Fibroblast of lung (primary cell): ENCODE results near the gene BCAS3. TPM values are rescaled to one million over a fixed set of nuclear protein-coding genes. Genes with fewer than 3 reads are reported as not detected.

Experiments
- DNase-seq, 2 donors: peaks; one replicate each; pipeline versions ENCODE4 v3.0.0 to v3.0.0-alpha.2; 2010; ENCODE audit warnings: low read depth in 2 of 2
- H2AFZ ChIP-seq: 2 replicates; pipeline ENCODE4 v1.5.1; 2012; ENCODE audit warnings: low read length, control low read depth, inconsistent platforms
- H3K27ac ChIP-seq: 2 replicates; pipeline ENCODE4 v1.5.1; 2011; ENCODE audit warnings: low read length, control low read depth; ENCODE audit not compliant: insufficient read depth
- H3K27me3 ChIP-seq: 2 replicates; pipeline ENCODE4 v1.5.1; 2011; ENCODE audit warnings: mild to moderate bottlenecking, low read length; ENCODE audit not compliant: control insufficient read depth, insufficient read depth
- H3K36me3 ChIP-seq: 2 replicates; pipeline ENCODE4 v1.5.1; 2011; ENCODE audit warnings: low read length; ENCODE audit not compliant: control insufficient read depth, insufficient read depth
- H3K4me1 ChIP-seq: 2 replicates; pipeline ENCODE4 v1.5.1; 2011; ENCODE audit warnings: low read length; ENCODE audit not compliant: control insufficient read depth, insufficient read depth; ENCODE audit errors: extremely low read depth
- H3K4me2 ChIP-seq: 2 replicates; pipeline ENCODE4 v1.5.1; 2011; ENCODE audit warnings: low read length, control low read depth; ENCODE audit not compliant: insufficient read depth; ENCODE audit errors: extremely low read depth
- H3K4me3 ChIP-seq, 4 experiments: fragments of 200-600 bp in 1 of 4; sonication (generic) in 1 of 4; replicated peaks in 1 of 4; 2 replicates each; pipeline ENCODE4 v1.5.1; 2011 to 2016; ENCODE audit warnings: low read length in 4 of 4, low read depth in 3 of 4, mild to moderate bottlenecking in 3 of 4, control low read depth in 2 of 4, inconsistent platforms in 1 of 4, mixed read lengths in 1 of 4; ENCODE audit not compliant: insufficient read depth in 1 of 4; ENCODE audit errors: control extremely low read depth in 1 of 4
- H3K79me2 ChIP-seq: 2 replicates; pipeline ENCODE4 v1.5.1; 2012; ENCODE audit warnings: mild to moderate bottlenecking, low read length, inconsistent platforms; ENCODE audit not compliant: control insufficient read depth, insufficient read depth
- H3K9ac ChIP-seq: 2 replicates; pipeline ENCODE4 v1.5.1; 2011; ENCODE audit warnings: mild to moderate bottlenecking, low read length, control low read depth; ENCODE audit not compliant: insufficient read depth
- H3K9me3 ChIP-seq: 2 replicates; pipeline ENCODE4 v1.5.1; 2012; ENCODE audit warnings: low read depth, low read length; ENCODE audit not compliant: control insufficient read depth, insufficient read depth
- H4K20me1 ChIP-seq: 2 replicates; pipeline ENCODE4 v1.5.1; 2011; ENCODE audit warnings: low read length; ENCODE audit not compliant: control insufficient read depth, insufficient read depth; ENCODE audit errors: extremely low read depth
- CTCF ChIP-seq, 2 donors: IDR thresholded peaks in 1 of 2; conservative IDR thresholded peaks in 1 of 2; 1 replicate in 1 of 2; 2 replicates in 1 of 2; pipeline ENCODE4 v1.5.1; 2011 to 2012; ENCODE audit warnings: low read length in 2 of 2, control low read depth in 1 of 2, inconsistent platforms in 1 of 2, low read depth in 1 of 2, mild to moderate bottlenecking in 1 of 2
- EZH2 ChIP-seq: IDR thresholded peaks from 2 replicates; pipeline ENCODE4 v1.5.1; 2012; ENCODE audit warnings: low read length, control low read depth, mild to moderate bottlenecking; ENCODE audit errors: missing control alignments
- polyA plus RNA-seq, 2 donors: library from polyadenylated mRNA; depleted of rRNA in 1 of 2; stranded (reverse) in 1 of 2; unstranded in 1 of 2; fragments of >200 nt; gene quantifications; 2 replicates each; pipeline ENCODE4 v1.2.1, GENCODE V29; 2011 to 2012; ENCODE audit warnings: missing spikeins in 1 of 2
- total RNA-seq: library from RNA; depleted of rRNA; stranded (reverse); fragments of >200 nt; gene quantifications from 2 replicates; pipeline ENCODE4 v1.2.1, GENCODE V29; 2014

BCAS3 gene
- total and polyA plus RNA-seq, 2 donors (not counting 1 experiment from before 2014, with no cell fraction given) = 9.9 to 43.6 TPM

- Histone ChIP-seq H3K36me3 (no peaks in the 10 kb centered on the region), H3K4me2 (no peak overlapping the region), H3K79me2 (no peaks in the 10 kb centered on the region), H3K4me1 (no peaks in the 10 kb centered on the region), H3K9ac (no peak overlapping the region), H3K27me3 (no peaks in the 10 kb centered on the region), H4K20me1 (no peaks in the 10 kb centered on the region), H3K4me3 (no peak overlapping the region), H3K9me3 (no peaks in the 10 kb centered on the region), H2AFZ (no peak overlapping the region), H3K27ac (no peak overlapping the region)
- DNase-seq = no peak
- no peak for TF ChIP-seq EZH2
- TF ChIP-seq CTCF (conservative IDR thresholded peaks at IDR 0.05 in 1 of 2, IDR thresholded peaks at IDR 0.05 in 1 of 2; ENCODE audit: low read depth in 1 of 2, low read length in 2 of 2) = no peak
Measured at GRCh38 chr17:61366076-61366714, 688.5 kb downstream of the BCAS3 start.

- Histone ChIP-seq H3K9me3 (no peaks in the 10 kb centered on the region), H3K27me3 (no peaks in the 10 kb centered on the region), H3K4me1 (no peaks in the 10 kb centered on the region), H3K4me2 (no peak overlapping the region), H3K79me2 (no peaks in the 10 kb centered on the region), H3K9ac (no peak overlapping the region), H3K27ac (no peak overlapping the region), H3K4me3 (no peak overlapping the region), H3K36me3 (no peaks in the 10 kb centered on the region), H2AFZ (no peak overlapping the region), H4K20me1 (no peaks in the 10 kb centered on the region)
- no peak for TF ChIP-seq CTCF (conservative IDR thresholded peaks at IDR 0.05 in 1 of 2, IDR thresholded peaks at IDR 0.05 in 1 of 2; ENCODE audit: low read depth in 1 of 2, low read length in 2 of 2)
- TF ChIP-seq EZH2 = no peak
- DNase-seq = no peak
Measured at GRCh38 chr17:61366715-61367413, 689.2 kb downstream of the BCAS3 start.

DNA sequence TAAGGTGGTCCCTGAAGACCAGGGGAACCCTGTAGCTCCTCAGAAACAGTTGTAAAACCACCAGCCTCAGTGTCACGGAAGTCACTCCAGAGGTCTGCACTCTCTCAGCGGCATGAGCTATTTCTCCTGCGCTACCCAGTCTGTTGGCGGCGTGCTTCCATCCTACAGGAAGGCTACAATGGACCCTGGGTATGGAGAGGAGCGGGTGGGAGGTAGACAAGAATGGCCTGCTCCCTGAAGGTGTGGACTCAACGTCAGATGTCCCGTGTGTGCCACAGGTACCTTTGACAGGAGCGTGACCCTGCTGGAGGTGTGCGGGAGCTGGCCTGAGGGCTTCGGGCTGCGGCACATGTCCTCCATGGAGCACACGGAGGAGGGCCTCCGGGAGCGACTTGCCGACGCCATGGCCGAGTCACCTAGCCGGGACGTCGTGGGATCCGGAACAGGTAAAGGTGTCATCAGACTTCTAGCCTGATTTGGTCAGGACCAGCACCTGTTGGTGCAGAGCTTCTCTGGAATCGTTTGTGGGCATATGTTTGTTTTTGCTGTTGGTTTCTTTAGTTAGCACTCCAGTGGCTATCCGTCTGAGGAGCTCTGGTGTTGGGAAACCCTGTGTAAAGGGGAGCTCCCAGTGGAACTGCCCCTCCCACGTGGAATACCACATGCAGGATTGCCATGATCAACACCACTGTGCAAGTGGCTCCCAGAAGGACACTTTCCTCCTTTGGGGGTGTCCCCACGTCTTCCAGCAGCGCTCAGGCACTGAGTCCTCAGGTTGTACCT lies 690.6 kb downstream of the BCAS3 start:
- Histone ChIP-seq H3K4me2 (no peak overlapping the region), H3K9me3 (no peaks in the 10 kb centered on the region), H4K20me1 (no peaks in the 10 kb centered on the region), H3K79me2 (no peaks in the 10 kb centered on the region), H2AFZ (no peak overlapping the region), H3K27ac (no peak overlapping the region), H3K36me3 (no peaks in the 10 kb centered on the region), H3K27me3 (no peaks in the 10 kb centered on the region), H3K9ac (no peak overlapping the region), H3K4me3 (no peak overlapping the region), H3K4me1 (no peaks in the 10 kb centered on the region)
- DNase-seq = no peak
- TF ChIP-seq EZH2 = no peak
- TF ChIP-seq CTCF (conservative IDR thresholded peaks at IDR 0.05 in 1 of 2, IDR thresholded peaks at IDR 0.05 in 1 of 2; ENCODE audit: low read depth in 1 of 2, low read length in 2 of 2) = no peak
